Spleen (tissue), 11 donors: ENCODE measurements around the gene ITPA. TPM values are rescaled to one million over a fixed set of nuclear protein-coding genes. Genes with fewer than 3 reads are reported as not detected.
A peak's percentile ranks its signal among the peaks of the same experiment; 100 is the strongest.

Source experiments
- DNase-seq: peaks from one replicate; pipeline ENCODE4 v3.0.0-alpha.2; 2020
- H3K27ac ChIP-seq, 8 donors: fragments of 200-600 bp; sonication (generic) in 7 of 8; 1 replicate in 4 of 8; 2 replicates in 4 of 8; pipeline versions ENCODE4 v1.5.0 to v1.8.0; 2016 to 2021; ENCODE audit warnings: inconsistent platforms in 4 of 8, mild to moderate bottlenecking in 4 of 8, moderate library complexity in 1 of 8
- H3K27me3 ChIP-seq, 7 donors: fragments of 200-600 bp; sonication (generic) in 6 of 7; replicated peaks in 1 of 7; 1 replicate in 4 of 7; 2 replicates in 3 of 7; pipeline versions ENCODE4 v1.5.0 to v1.8.0; 2016 to 2021; ENCODE audit warnings: inconsistent platforms in 3 of 7, mild to moderate bottlenecking in 1 of 7
- H3K36me3 ChIP-seq, 6 donors: fragments of 200-600 bp; sonication (generic) in 5 of 6; 1 replicate in 4 of 6; 2 replicates in 2 of 6; pipeline versions ENCODE4 v1.5.0 to v1.8.0; 2016 to 2021; ENCODE audit warnings: inconsistent platforms in 2 of 6
- H3K4me1 ChIP-seq, 6 donors: fragments of 200-600 bp; sonication (generic) in 5 of 6; 1 replicate in 3 of 6; 2 replicates in 3 of 6; pipeline versions ENCODE4 v1.5.0 to v1.8.0; 2016 to 2021; ENCODE audit warnings: inconsistent platforms in 3 of 6
- H3K4me3 ChIP-seq, 8 donors: fragments of 200-600 bp; sonication (generic) in 7 of 8; 1 replicate in 4 of 8; 2 replicates in 4 of 8; pipeline versions ENCODE4 v1.5.0 to v1.8.0; 2016 to 2021; ENCODE audit warnings: inconsistent platforms in 4 of 8, mild to moderate bottlenecking in 4 of 8, moderate library complexity in 2 of 8
- H3K9me3 ChIP-seq, 8 donors: fragments of 200-600 bp; sonication (generic) in 7 of 8; 1 replicate in 4 of 8; 2 replicates in 4 of 8; pipeline versions ENCODE4 v1.5.0 to v1.8.0; 2016 to 2021; ENCODE audit warnings: inconsistent platforms in 4 of 8
- CTCF ChIP-seq, 11 experiments: fragments of 200-600 bp in 7 of 11; fragments of 450-650 bp in 4 of 11; sonication (generic) in 4 of 11; IDR thresholded peaks in 8 of 11; conservative IDR thresholded peaks in 3 of 11; 1 replicate in 7 of 11; 2 replicates in 4 of 11; pipeline versions ENCODE4 v1.4.0 to v1.8.0; 2016 to 2021; ENCODE audit warnings: antibody characterized with exemption in 11 of 11, inconsistent platforms in 4 of 11, mild to moderate bottlenecking in 1 of 11
- POLR2A ChIP-seq, 3 donors: fragments of 450-650 bp; IDR thresholded peaks; one replicate each; pipeline ENCODE4 v1.5.1; 2017; ENCODE audit warnings: antibody characterized with exemption in 3 of 3, mild to moderate bottlenecking in 1 of 3
- POLR2AphosphoS5 ChIP-seq, 3 donors: sonication (generic); formaldehyde crosslinking; IDR thresholded peaks; one replicate each; pipeline ENCODE4 v1.5.1; 2017; ENCODE audit warnings: antibody characterized with exemption in 3 of 3
- WGBS, 5 donors: extraction: QIAGEN DNeasy Blood & Tissue Kit in 3 of 5; methylation state at CpG; one replicate each; pipeline versions ENCODE4 v1.1.5 to v1.1.7; 2013 to 2018; 5-methylcytosine and 5-hydroxymethylcytosine counted together
- intact Hi-C: fragments of 100-400 bp; cut with DNase I; formaldehyde crosslinking; loops from one replicate; pipeline ENCODE4 v1.15.0; 2023; ENCODE audit warnings: low total_unique reads
- polyA plus RNA-seq, 3 donors: library from polyadenylated mRNA; stranded (reverse); fragments of 200-250 nt; gene quantifications; one replicate each; pipeline ENCODE4 v1.2.1, GENCODE V29; 2013
- total RNA-seq, 7 donors: library from RNA; depleted of rRNA in 3 of 7; stranded (reverse); fragments of >200 nt in 3 of 7; fragmentation: NEBNext Ultra II Directional in 4 of 7; extraction: Animal tissue kit (Norgen Biotek cat#: 25700) in 4 of 7; gene quantifications; one replicate each; pipeline versions ENCODE4 v1.1.0 to v1.2.1, GENCODE V29; 2016 to 2021
- donor health status: healthy with polysubstance abuse.
- donor health status: DM: no; HTN: no; CAD: no; lungs with moderate emphysema.
- donor health status: DM: no; HTN: no; CAD: no.
- donor health status: Bipolar disorder and iron deficiency.
- donor health status: healthy.
- donor health status: DM: no; HTN: no; CAD: no.
- donor health status: DM: yes; HTN: yes; CAD: no.

Gene ITPA
- total and polyA plus RNA-seq, 10 donors = 26.1 to 173 (median 43.9) TPM

DNA sequence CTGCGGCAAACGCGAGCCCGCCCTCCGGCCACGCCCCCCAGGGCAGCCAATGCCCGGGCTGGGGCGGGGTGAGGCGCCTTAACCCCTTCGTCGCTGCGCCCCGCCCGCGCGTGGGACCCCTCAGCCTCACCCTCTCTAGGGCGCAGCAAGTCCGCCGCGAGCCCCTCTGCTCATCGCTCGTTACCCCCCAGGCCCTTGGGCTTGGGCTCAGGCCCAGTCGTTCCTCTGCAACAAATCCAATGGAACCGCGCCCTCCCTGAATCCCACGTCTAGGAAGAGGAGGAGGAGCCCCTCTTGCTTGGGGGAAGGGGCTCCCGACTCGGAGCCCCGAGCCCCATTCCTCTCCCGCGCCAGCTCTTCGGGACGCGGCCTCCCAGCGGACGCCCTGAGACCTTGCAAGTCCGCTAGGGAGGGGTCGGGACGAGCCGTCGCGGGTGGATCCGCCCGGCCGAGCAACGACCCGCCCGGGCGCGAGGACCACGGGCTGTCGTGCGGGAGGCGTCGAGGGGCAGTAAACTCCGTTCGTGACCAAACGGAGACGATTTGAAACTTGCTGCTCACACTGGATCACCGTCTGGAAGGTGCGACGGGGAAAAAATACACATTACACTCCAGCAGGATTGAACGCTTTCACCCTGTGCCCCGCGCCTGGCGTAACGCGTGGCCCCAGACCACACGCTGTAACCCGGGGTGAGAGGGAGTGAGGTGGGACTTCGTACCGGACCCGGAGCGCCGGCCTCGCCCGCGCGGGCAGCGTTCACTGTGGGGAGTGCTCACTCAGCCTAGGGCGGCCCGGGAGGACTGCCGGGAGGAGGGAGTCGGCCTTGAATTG is 35.5 kb upstream of the ITPA start:
- H3K4me3 ChIP-seq = peak overlapping the region; percentile 69 to 98 (median 82)
- intact Hi-C loops = no loop called here
- WGBS, 5 donors = 0 to 3% (median 2%) methylated on average over 42 to 84 of the region's 84 CpGs
- H3K4me1 ChIP-seq = peaks cover 0 to 28% (median 16%) of the 10 kb centered on the region in 6 donors
- DNase-seq = peak; percentile 97
- peak overlapping the region in 4 of 8 donors; percentile 51 to 86 (median 70) for H3K27ac ChIP-seq
- H3K36me3 ChIP-seq = no peaks in the 10 kb centered on the region
- peak in 3 of 11 experiments; percentile 7 to 23 (median 18) for TF ChIP-seq CTCF (IDR thresholded peaks at IDR 0.05 in 8 of 11, conservative IDR thresholded peaks at IDR 0.05 in 3 of 11)
- TF ChIP-seq POLR2A (IDR thresholded peaks at IDR 0.05) = no peak
- TF ChIP-seq POLR2AphosphoS5 (IDR thresholded peaks at IDR 0.05) = peak; percentile 4 to 72 (median 56)
- H3K9me3 ChIP-seq = no peaks in the 10 kb centered on the region
- peaks cover 0 to 40% (median 23%) of the 10 kb centered on the region in 7 donors for H3K27me3 ChIP-seq

- peaks cover 0 to 36% (median 23%) of the 10 kb centered on the region in 7 donors for H3K27me3 ChIP-seq
- H3K4me1 ChIP-seq = peaks cover 0 to 28% (median 16%) of the 10 kb centered on the region in 6 donors
- H3K4me3 ChIP-seq = peak overlapping the region; percentile 69 to 98 (median 82)
- intact Hi-C loops = no loop called here
- H3K27ac ChIP-seq = no peak overlapping the region
- no peak for DNase-seq
- no peaks in the 10 kb centered on the region for H3K9me3 ChIP-seq
- H3K36me3 ChIP-seq = no peaks in the 10 kb centered on the region
- WGBS, 5 donors = 22 to 33% (median 29%) methylated on average over 13 of the region's 13 CpGs
- no peak for TF ChIP-seq POLR2A (IDR thresholded peaks at IDR 0.05)
- no peak for TF ChIP-seq CTCF (IDR thresholded peaks at IDR 0.05 in 8 of 11, conservative IDR thresholded peaks at IDR 0.05 in 3 of 11)
- TF ChIP-seq POLR2AphosphoS5 (IDR thresholded peaks at IDR 0.05) = no peak
Observed at GRCh38 chr20:3174442-3175261, 34.6 kb upstream of the ITPA start.

DNA sequence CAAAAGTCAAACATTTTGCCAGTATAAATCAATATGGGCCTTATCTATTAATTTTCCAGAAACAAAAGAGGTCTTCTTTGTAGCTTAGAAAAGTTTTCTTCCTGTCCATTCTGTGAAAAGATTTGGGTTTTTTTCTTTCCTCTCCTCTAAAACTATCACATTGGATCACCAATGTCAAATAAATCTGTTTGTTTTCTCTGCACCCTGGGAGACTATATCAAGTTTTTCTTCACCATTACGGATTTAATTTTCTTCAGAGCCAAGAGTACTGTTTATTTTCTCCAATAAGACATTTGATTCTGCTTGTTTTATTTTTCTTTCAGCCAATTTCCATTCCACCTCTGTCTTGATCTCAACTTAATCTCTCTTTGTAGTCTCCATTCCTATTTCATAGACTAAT is 34.0 kb upstream of the ITPA start:
- TF ChIP-seq CTCF (IDR thresholded peaks at IDR 0.05 in 8 of 11, conservative IDR thresholded peaks at IDR 0.05 in 3 of 11) = no peak
- no peak for TF ChIP-seq POLR2AphosphoS5 (IDR thresholded peaks at IDR 0.05)
- TF ChIP-seq POLR2A (IDR thresholded peaks at IDR 0.05) = no peak
- intact Hi-C loops = no loop called here
- peaks cover 0 to 28% (median 16%) of the 10 kb centered on the region in 6 donors for H3K4me1 ChIP-seq
- H3K9me3 ChIP-seq = no peaks in the 10 kb centered on the region
- WGBS, 5 donors = 77 to 100% (median 86%) methylated on average over 1 of the region's 1 CpG
- H3K27ac ChIP-seq = no peak overlapping the region
- no peak for DNase-seq
- H3K4me3 ChIP-seq = no peak overlapping the region
- H3K36me3 ChIP-seq = no peaks in the 10 kb centered on the region
- peaks cover 0 to 36% (median 23%) of the 10 kb centered on the region in 7 donors for H3K27me3 ChIP-seq
